Testis (tissue), 3 donors: Measurements from ENCODE around the gene DCST2. TPM values are rescaled to one million over a fixed set of nuclear protein-coding genes. Genes with fewer than 3 reads are reported as not detected.

ENCODE experiments used
- DNase-seq: peaks from one replicate; pipeline ENCODE4 v3.0.0-alpha.2; 2019
- H3K27ac ChIP-seq, 2 donors: fragments of 200-600 bp; sonication (generic); one replicate each; pipeline ENCODE4 v1.5.1; 2019
- H3K27me3 ChIP-seq: fragments of 200-600 bp; sonication (generic); one replicate; pipeline ENCODE4 v1.5.1; 2019
- H3K36me3 ChIP-seq: fragments of 200-600 bp; sonication (generic); one replicate; pipeline ENCODE4 v1.5.1; 2017; ENCODE audit warnings: low read depth; ENCODE audit errors: missing control alignments
- H3K4me1 ChIP-seq: fragments of 200-600 bp; sonication (generic); one replicate; pipeline ENCODE4 v1.5.1; 2019
- H3K4me3 ChIP-seq, 2 donors: fragments of 200-600 bp; sonication (generic); one replicate each; pipeline ENCODE4 v1.5.1; 2017 to 2019
- H3K9me3 ChIP-seq: fragments of 200-600 bp; sonication (generic); one replicate; pipeline ENCODE4 v1.5.1; 2017
- POLR2A ChIP-seq: fragments of 450-650 bp; IDR thresholded peaks from one replicate; pipeline ENCODE4 v1.6.1; 2017; ENCODE audit warnings: antibody characterized with exemption, mild to moderate bottlenecking, moderate library complexity
- WGBS, 2 donors: methylation state at CpG; one replicate each; pipeline ENCODE4 v1.1.5; 2018; 5-methylcytosine and 5-hydroxymethylcytosine counted together
- intact Hi-C: fragments of 100-400 bp; cut with DNase I; formaldehyde crosslinking; loops from one replicate; pipeline ENCODE4 v1.15.1; 2023; ENCODE audit warnings: low total_unique reads
- polyA plus RNA-seq: library from polyadenylated mRNA; stranded (reverse); fragments of 350-450 nt; fragmentation: Illumina TruSeq; extraction: RNeasy Lipid Tissue Mini Kit (QIAGEN cat#74804); gene quantifications from one replicate; pipeline ENCODE4 v1.2.3, GENCODE V29; 2014; ENCODE audit warnings: low read depth, low replicate concordance; ENCODE audit not compliant: insufficient read depth
- total RNA-seq, 2 donors: library from RNA; depleted of rRNA; stranded (reverse); fragments of >200 nt; gene quantifications; one replicate each; pipeline ENCODE4 v1.2.3, GENCODE V29; 2016
- TF ChIP-seq, protein P1 (sequence below), 3 experiments: fragments of 450-650 bp in 2 of 3; fragments of 200-600 bp in 1 of 3; sonication (generic) in 1 of 3; IDR thresholded peaks; one replicate each; pipeline ENCODE4 v1.5.1; 2016 to 2019; ENCODE audit warnings: antibody characterized with exemption in 3 of 3, mild to moderate bottlenecking in 2 of 3, moderate library complexity in 1 of 3

DCST2 gene
- total and polyA plus RNA-seq, 3 donors from 2014 or later, result 9.9 to 20.4 (median 14.4) TPM

DNA sequence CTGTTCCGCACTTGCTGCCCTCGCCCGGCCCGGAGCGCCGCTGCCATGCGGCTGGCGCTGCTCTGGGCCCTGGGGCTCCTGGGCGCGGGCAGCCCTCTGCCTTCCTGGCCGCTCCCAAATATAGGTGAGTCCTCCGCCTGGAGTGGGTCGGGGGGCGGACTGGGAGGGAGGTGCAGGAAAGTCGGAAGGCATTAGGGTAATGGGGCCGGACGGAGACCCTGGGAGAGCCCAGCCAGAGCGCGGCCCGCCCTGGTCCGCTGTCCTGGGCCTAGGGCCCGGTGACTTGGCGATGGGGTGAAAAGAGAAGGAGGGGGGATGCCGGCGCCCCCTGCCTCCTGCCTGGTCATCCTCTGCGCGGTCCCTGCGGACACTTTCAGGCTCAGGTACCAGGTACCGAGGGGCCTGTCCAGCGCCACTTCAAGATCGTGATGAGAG is 17.8 kb upstream of the DCST2 start:
- no peak for DNase-seq
- H3K27me3 ChIP-seq, result no peaks in the 10 kb centered on the region
- H3K27ac ChIP-seq, result peak overlapping the region; percentile 67 to 88
- peak overlapping the region; percentile 67 to 82 for H3K4me3 ChIP-seq
- peaks cover 21% of the 10 kb centered on the region for H3K4me1 ChIP-seq
- intact Hi-C loops, result no loop called here
- TF ChIP-seq POLR2A, result no peak
- TF ChIP-seq, protein P1, sequence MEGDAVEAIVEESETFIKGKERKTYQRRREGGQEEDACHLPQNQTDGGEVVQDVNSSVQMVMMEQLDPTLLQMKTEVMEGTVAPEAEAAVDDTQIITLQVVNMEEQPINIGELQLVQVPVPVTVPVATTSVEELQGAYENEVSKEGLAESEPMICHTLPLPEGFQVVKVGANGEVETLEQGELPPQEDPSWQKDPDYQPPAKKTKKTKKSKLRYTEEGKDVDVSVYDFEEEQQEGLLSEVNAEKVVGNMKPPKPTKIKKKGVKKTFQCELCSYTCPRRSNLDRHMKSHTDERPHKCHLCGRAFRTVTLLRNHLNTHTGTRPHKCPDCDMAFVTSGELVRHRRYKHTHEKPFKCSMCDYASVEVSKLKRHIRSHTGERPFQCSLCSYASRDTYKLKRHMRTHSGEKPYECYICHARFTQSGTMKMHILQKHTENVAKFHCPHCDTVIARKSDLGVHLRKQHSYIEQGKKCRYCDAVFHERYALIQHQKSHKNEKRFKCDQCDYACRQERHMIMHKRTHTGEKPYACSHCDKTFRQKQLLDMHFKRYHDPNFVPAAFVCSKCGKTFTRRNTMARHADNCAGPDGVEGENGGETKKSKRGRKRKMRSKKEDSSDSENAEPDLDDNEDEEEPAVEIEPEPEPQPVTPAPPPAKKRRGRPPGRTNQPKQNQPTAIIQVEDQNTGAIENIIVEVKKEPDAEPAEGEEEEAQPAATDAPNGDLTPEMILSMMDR (IDR thresholded peaks at IDR 0.05), result no peak
- 0 to 1% methylated on average over 15 to 31 of the region's 31 CpGs for WGBS, 2 donors
- no peaks in the 10 kb centered on the region for H3K9me3 ChIP-seq
- H3K36me3 ChIP-seq, result no peaks in the 10 kb centered on the region

DNA sequence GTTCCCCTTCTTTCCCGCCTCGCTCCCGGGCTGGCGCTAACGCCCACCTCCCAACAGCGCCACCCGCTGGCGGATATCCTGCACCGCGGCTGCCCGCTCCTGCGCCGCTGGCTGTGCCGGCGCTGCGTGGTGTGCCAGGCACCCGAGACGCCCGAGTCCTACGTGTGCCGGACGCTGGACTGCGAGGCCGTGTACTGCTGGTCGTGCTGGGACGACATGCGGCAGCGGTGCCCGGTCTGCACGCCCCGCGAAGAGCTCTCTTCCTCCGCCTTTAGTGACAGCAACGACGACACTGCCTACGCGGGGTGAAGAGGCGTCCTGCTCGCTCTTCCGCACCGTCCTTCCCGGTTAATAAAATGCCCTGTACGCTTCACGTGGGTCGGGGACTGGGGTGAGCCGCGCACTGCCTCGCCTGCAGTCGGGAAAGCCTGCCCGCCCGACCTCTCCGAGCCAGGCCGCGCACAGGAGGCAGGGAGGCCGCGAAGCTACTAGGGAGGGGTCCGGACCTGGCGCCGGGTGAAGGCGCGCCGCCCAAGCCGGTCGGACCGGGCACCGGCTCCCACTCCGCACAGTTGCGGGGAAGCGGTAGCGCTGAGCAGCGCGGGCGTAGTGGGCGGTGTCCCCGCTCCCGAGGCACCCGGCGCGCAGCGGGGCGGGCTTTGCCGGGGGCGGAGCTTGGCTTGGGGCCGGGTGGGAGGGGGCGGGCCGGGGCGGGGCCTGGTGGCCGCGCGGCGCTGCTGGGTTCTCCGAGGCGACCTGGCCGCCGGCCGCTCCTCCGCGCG is 17.2 kb upstream of the DCST2 start, which contains the start of gene ADAM15:
TSS of gene ADAM15 (plus strand) at position 757 of the 782 bp plus-strand sequence. CDS start 71 bp downstream, outside the sequence.
- 0% methylated on average over 63 of the region's 99 CpGs; no CpG with 5 or more reads in 1 of the 2 donors for WGBS, 2 donors
- DNase-seq, result peak; percentile 88
- no peaks in the 10 kb centered on the region for H3K27me3 ChIP-seq
- intact Hi-C loops, result no loop called here
- no peak for TF ChIP-seq POLR2A
- TF ChIP-seq, protein P1 (IDR thresholded peaks at IDR 0.05), result peak; percentile 91 to 95 (median 94)
- H3K4me1 ChIP-seq, result peaks cover 21% of the 10 kb centered on the region
- H3K9me3 ChIP-seq, result no peaks in the 10 kb centered on the region
- peak within 1 kb of the TSS; percentile 73 to 88 for H3K27ac ChIP-seq
- H3K4me3 ChIP-seq, result peak within 1 kb of the TSS; percentile 67 to 82
- H3K36me3 ChIP-seq, result no peaks in the 10 kb centered on the region

DNA sequence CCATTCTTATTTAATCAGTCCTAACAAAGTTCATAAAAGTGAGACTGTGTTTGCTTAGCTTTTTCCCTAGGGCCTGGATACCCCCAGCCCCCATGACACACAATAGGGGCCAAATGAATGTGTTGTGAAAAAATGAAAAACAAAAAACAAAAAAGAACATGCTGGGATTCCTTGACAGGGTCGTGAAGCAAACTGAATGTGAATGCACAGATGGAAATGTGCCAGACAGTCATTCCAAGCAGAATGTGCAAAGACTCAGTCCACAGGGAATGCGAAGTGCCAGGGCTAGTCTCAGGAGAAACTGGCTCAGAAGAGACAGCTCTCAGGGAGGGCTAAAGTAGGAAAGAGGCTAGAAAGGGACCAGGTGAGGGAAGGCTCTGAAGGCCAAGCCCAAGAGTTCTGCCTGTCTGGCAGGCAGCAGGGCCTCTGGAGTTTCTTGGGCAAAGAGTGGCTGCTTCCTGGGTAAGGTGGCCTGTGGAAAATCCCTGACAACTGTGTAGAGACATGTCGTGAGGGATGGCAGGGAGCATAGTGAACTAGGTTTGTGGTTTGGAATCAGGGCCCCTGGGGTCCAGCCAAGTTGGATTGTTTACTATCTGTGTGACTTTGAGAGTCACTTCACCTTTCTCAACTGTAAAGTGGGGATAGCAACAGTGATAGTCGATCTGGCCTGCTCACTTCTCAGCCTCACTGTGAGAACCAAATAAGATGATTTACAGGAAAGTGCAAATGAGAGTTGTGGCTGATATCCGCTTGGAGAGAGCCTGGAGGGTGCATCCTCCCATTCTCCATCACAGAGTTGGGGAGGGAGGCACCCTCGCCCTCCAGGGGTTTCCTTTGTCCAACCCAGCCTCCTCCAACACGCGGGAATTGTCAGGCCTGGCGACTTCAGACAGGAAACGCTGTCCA is 16.3 kb upstream of the DCST2 start:
- Histone ChIP-seq H3K4me1 (peaks cover 21% of the 10 kb centered on the region), H3K9me3 (no peaks in the 10 kb centered on the region), H3K27ac (peak overlapping the region; percentile 73 to 88), H3K36me3 (no peaks in the 10 kb centered on the region), H3K27me3 (no peaks in the 10 kb centered on the region), H3K4me3 (peak overlapping the region; percentile 67 to 82)
- TF ChIP-seq, protein P1 (IDR thresholded peaks at IDR 0.05), result no peak
- TF ChIP-seq POLR2A, result no peak
- DNase-seq, result no peak
- 16 to 33% methylated on average over 4 to 10 of the region's 10 CpGs for WGBS, 2 donors
- intact Hi-C loops, result no loop called here

DNA sequence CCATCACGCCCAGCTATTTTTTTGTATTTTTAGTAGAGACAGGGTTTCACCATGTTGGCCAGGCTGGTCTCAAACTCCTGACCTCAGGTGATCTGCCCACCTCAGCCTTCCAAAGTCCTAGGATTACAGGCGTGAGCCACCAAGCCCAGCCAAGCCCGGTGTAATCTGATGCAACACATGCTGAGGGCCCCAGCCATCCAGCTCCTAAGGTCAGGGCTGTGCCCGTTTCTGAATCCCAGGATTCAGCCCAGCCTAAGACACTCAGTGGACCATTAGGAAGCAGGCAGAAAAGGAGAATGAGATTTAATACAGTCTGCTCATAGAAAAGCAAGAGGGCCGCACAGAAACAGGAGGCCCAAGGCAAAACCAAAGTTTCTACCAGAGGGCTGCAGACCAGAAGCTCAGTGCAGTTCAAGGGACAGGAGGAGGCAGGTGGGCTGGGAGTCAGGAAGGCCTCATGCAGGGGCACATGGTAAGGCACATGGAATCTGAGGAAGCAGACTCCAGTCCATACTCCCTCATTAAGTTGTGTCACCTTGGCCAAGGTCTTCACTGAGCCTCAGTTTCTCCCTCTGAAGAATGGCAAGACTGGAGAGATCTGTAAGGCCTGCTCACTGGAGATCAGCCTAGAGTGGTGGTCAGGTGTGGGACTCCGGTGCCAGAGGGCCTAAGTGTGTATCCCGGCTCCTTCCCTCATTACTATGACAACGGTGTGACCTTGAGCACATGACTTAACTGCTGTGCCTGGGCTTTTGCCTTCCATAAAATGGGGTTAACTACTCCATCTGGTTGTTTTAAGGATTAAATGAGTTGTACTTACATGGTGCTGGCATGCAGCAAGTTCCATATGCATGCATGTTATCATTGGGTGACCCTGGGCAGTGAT is 15.1 kb upstream of the DCST2 start:
- no peaks in the 10 kb centered on the region for H3K9me3 ChIP-seq
- intact Hi-C loops, result no loop called here
- TF ChIP-seq, protein P1 (IDR thresholded peaks at IDR 0.05), result no peak
- TF ChIP-seq POLR2A, result no peak
- no peaks in the 10 kb centered on the region for H3K36me3 ChIP-seq
- H3K27ac ChIP-seq, result no peak overlapping the region
- H3K4me1 ChIP-seq, result peaks cover 21% of the 10 kb centered on the region
- no peak for DNase-seq
- WGBS, 2 donors, result 87 to 92% methylated on average over 6 to 8 of the region's 8 CpGs
- H3K4me3 ChIP-seq, result no peak overlapping the region
- H3K27me3 ChIP-seq, result no peaks in the 10 kb centered on the region
